Measurements from ENCODE around the gene HECTD3.
"Not testable (repeated sequence)": the region's sequence is repeated elsewhere in the genome, so short reads cannot be mapped to it uniquely, and the experiment has no call there.

The HECTD3 gene

GRCh38 chr1:45014321-45015028 lies 3.4 kb upstream of the HECTD3 start:
- peak; percentile 82 for DNase-seq (ENCODE audit: low spot score)

GRCh38 chr1:45013551-45014209 lies 2.6 kb upstream of the HECTD3 start:
- DNase-seq (ENCODE audit: low spot score) = no peak

DNA sequence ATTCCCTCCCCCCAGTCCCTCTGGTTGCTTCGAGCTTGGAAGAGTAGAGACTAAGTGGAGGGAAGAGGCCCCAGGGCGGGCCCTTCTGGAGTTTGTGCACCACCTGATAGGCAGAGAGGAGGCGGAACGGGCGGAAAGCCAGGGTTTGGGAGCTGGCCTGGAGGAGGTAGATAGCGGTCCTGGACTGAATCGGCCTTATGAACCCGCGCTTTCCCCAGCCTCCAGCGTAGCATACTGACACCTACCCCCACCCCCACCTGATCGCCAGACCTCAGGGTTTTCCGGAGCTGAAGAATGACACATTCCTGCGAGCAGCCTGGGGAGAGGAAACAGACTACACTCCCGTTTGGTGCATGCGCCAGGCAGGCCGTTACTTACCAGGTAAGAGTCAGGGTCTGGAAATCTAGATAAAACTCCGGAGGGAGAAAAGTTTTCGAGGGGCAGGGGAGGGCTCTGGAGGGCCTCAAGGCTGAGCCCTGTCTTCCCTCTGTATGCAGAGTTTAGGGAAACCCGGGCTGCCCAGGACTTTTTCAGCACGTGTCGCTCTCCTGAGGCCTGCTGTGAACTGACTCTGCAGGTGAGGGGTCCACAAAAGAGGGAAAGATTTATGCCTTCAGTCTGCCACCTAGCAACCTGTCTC lies 1.6 kb upstream of the HECTD3 start:
- DNase-seq (ENCODE audit: low spot score) = peak; percentile 74

- DNase-seq (ENCODE audit: low spot score) = peak; percentile 99
Measured at GRCh38 chr1:45011837-45012638, 914 bp upstream of the HECTD3 start, which contains the start of gene UROD. TSS of gene UROD (plus strand) at chr1:45012254. CDS start at chr1:45012266, 12 bp downstream.

DNA sequence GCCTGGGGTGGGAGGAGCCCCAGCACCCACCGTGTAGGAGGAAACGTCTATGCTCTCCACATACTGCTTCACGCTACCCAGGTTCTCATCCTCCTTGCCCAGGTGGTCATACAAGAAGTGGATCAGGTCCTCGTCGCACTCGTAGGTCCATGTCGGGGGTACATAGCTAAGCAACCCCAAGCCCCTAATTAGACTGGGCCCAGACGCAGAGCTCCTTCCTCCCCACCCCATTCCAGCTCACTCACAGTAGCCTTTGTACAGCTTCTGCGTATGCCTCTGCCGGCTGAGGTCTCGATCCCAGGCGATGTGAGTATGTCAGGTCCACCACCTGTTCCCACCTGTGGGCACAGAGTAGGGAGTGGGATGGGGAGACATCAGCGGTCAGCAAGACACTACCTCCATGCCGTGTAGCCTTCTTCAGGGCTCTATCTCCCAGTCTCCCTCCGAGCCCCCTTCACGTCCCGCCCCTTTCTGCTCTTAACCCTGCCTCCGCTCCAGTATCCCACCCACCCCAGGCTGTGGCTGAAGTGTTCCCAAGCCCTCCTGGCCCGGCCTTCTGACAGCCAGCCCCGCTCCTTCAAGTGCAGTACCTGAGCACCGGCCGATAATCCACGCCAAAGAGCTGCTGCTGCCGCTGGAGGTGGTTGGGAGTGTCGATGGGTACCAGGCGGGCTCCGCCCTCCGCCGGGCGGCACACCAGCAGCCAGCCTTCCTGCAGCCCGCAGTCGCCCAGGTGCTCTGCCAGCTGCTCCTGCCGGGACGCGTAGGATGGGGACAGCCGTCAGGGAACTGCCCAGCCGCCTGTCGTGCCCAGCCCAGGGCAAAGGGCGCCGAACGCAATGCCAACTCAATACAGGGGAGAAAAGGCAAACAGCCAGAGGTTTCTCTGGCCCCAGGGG lies 919 bp downstream of the HECTD3 start:
- DNase-seq (ENCODE audit: low spot score) = peak; percentile 27

GRCh38 chr1:45009296-45009865 lies 1.7 kb downstream of the HECTD3 start:
- no peak for DNase-seq (ENCODE audit: low spot score)

DNA sequence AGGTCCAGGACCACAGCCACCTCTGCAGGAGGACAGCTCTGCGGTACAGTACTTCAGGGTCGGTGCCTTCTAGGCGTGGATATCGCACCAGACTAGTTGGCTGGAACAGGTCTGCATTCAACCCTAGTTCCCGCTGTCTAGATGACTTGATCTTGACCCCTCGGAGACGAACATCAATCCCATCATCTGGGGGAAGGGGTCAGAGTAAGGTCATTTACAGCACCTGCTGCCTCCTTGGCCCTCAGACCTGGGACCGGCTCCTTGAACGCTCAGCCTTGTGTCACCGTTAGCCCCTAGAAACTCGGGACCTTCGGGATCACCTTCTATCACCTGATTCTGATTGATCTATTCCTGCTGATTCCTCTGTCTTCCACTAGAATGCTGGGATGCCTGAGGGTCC lies 2.6 kb downstream of the HECTD3 start:
- no peak for DNase-seq (ENCODE audit: low spot score)

DNA sequence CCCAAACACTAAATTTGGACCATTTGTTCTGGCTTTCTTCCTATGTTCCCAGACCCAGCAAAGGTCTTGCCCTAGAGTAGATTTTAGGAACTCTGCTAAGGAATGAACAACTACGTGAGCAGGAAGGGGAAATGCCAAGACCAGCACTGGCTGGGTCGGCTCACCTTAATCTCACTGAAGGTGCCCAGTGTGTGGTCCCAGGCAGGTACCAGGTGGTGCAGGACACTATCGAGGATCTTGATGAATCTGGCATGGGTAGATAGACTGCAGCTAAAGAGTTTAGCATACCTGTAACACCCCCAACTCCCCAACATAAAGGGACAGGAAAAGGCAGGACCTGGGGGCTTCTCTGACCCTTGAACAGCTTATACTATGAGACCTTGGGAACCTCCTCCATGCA lies 3.0 kb downstream of the HECTD3 start:
- no peak for DNase-seq (ENCODE audit: low spot score)

DNA sequence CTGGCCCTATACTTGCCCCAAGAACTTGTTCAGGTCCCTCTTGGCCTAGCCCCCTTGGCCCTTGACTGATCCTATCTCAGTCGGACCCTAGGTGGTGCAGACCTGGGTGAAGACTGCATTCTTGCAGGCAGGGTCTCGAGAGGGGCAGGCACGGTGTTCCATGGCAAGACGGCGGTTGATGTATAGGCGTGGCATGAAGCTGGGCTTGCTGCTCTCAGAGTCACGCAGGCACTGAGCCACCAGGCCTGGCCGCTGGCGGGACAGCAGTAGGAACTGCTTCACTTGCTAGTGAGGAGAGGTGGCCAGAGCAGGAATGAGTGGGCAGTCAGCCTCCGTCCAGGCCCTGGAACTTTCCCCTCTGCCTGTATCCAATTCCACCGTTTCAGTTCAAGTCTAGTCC lies 3.8 kb downstream of the HECTD3 start:
- no peak for DNase-seq (ENCODE audit: low spot score)

DNA sequence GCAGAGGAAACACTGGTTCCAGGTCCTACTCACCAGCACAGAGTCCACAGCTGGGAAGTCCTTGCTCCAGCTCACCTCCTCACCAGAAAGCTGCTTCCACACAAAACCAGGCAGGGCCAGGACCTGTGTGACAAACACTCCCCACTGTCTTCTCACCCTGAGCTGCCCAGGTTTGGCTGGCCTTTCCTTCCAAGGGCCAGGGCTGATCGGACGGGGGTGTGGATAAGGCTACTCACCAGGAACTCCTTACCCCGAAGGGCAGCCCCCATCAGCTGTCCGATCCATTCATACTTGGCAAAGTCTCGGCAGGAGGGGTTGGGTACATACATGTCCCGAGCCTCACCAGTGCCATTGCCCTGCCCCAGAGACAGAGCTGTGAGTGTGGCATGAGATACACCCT lies 5.4 kb downstream of the HECTD3 start:
- DNase-seq (ENCODE audit: low spot score) = no peak

DNA sequence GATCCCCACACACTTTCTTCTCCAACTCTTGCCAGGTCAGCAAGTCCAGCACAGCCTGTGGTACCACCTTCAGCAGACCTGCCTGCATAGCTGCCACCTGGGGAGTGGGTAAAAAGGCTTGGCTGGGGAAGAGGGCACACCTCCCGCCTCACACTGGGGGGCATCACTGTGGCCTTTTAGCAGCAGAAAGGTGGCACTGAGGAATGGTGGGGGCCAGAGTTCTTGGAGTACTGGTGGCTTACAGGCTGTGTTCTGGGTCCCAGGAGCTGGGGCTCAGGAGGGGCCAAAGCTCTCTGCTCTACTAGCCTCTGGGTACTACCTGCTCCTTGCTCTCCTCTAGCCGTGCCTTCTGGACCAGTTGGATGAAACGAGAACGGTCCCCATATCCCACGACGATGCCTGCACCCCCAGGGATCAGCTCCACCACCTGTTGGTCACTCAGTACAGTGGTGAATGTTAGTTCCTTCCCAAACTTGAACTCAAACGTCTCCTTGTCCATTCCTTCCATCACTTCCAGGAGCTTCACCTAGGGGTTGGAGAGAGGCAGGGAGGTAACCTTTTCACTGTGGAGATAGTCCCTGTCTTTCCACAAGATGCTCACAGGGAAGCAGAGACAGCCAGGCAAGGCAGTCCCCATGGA lies 6.7 kb downstream of the HECTD3 start:
- no peak for DNase-seq (ENCODE audit: low spot score)

DNA sequence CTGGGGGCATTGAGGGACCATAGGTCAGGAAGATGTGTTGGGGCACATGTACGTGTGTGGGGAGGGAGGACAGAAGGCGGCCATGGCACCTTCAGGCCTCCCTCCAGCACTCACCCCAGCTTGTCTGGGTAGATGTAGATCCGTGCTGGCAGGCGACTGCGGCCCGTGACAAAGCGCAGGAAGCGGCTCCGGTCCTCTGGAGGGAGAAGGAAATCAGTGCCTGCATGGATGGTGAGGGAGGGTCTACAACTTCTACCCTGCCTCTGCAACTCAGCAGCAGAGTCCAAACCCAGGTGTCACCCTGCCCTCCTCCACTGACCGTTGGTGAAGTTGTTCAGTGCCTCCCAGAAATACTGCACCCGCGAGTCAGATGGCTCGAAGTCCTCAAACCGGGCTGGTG lies 7.4 kb downstream of the HECTD3 start:
- no peak for DNase-seq (ENCODE audit: low spot score)

- DNase-seq (ENCODE audit: low spot score) = no peak
Measured at GRCh38 chr1:45002650-45003645, 8.2 kb downstream of the HECTD3 start.

- not testable (repeated sequence) for DNase-seq (ENCODE audit: low spot score)
Measured at GRCh38 chr1:45001576-45001975, 9.5 kb downstream of the HECTD3 start.

GRCh38 chr1:45001011-45001481 lies 10.1 kb downstream of the HECTD3 start:
- DNase-seq (ENCODE audit: low spot score) = no peak

DNA sequence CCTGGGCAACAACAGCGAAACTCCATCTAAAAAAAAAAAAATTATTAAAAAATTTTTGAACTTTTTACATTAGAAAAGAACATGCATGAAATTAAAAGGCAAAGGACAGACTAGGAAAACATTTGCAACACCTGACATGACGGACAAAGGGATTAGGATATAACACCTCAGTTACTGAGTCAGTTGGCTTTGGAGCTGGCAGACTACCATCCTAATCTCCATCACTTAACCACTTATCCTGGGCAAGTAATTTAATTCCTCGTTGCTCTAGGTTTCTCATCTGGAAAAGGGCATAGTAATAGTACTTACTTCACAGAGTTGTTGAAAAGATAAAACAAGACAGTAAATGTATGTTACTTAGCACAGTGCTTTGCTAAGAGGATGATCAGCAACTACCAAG lies 11.9 kb downstream of the HECTD3 start:
- no peak for DNase-seq (ENCODE audit: low spot score)

- no peak for DNase-seq (ENCODE audit: low spot score)
Measured at GRCh38 chr1:44995467-44996238, 15.5 kb downstream of the HECTD3 start.

GRCh38 chr1:44994309-44994898 lies 16.7 kb downstream of the HECTD3 start:
- no peak for DNase-seq (ENCODE audit: low spot score)
